Effector memory CD8-positive, alpha-beta T cell (primary cell): ENCODE measurements around the gene SEPTIN5.

Experiments used
- ATAC-seq: fragments of 150-1000 bp; cut with Tn5 transposase; replicated peaks from 2 replicates; pipeline ENCODE4 v1.10.0; 2021; ENCODE audit warnings: mild to moderate bottlenecking, moderate library complexity
- DNase-seq, 3 experiments: peaks; one replicate each; pipeline ENCODE4 v3.0.0; 2021
- H3K27ac Mint-ChIP-seq, 2 donors: one replicate each; pipeline ENCODE4 v1.8.0; 2022; ENCODE audit warnings: mild to moderate bottlenecking in 2 of 2, mixed read lengths in 2 of 2, moderate library complexity in 2 of 2
- H3K27me3 Mint-ChIP-seq, 2 donors: one replicate each; pipeline ENCODE4 v1.8.0; 2022; ENCODE audit warnings: mixed read lengths in 2 of 2
- H3K36me3 Mint-ChIP-seq: one replicate; pipeline ENCODE4 v1.8.0; 2022; ENCODE audit warnings: mild to moderate bottlenecking, moderate library complexity, mixed read lengths; ENCODE audit not compliant: insufficient read depth
- H3K4me1 Mint-ChIP-seq, 2 donors: one replicate each; pipeline ENCODE4 v1.8.0; 2022; ENCODE audit warnings: low read depth in 2 of 2, mixed read lengths in 2 of 2
- H3K4me3 Mint-ChIP-seq, 2 donors: one replicate each; pipeline ENCODE4 v1.8.0; 2022; ENCODE audit warnings: mild to moderate bottlenecking in 2 of 2, mixed read lengths in 2 of 2, moderate library complexity in 2 of 2
- H3K9me3 Mint-ChIP-seq, 2 donors: one replicate each; pipeline ENCODE4 v1.8.0; 2022; ENCODE audit warnings: mixed read lengths in 2 of 2

The SEPTIN5 gene

GRCh38 chr22:19705181-19705934, 8.9 kb upstream of the SEPTIN5 start:
- Mint-ChIP-seq H3K27ac (no peak overlapping the region), H3K36me3 (no peaks in the 10 kb centered on the region), H3K4me1 (no peaks in the 10 kb centered on the region), H3K4me3 (no peak overlapping the region), H3K27me3 (peaks cover 13 to 58% of the 10 kb centered on the region in 2 donors), H3K9me3 (no peaks in the 10 kb centered on the region)
- DNase-seq (no peak), ATAC-seq (no peak)

GRCh38 chr22:19706661-19707151, 7.6 kb upstream of the SEPTIN5 start:
- Mint-ChIP-seq H3K27ac (no peak overlapping the region), H3K27me3 (peaks cover 6 to 60% of the 10 kb centered on the region in 2 donors), H3K9me3 (no peaks in the 10 kb centered on the region), H3K4me1 (no peaks in the 10 kb centered on the region), H3K36me3 (no peaks in the 10 kb centered on the region), H3K4me3 (no peak overlapping the region)
- DNase-seq (no peak), ATAC-seq (no peak)

- DNase-seq (no peak), ATAC-seq (no peak)
- Mint-ChIP-seq H3K27me3 (peaks cover 9 to 65% of the 10 kb centered on the region in 2 donors), H3K27ac (no peak overlapping the region), H3K9me3 (no peaks in the 10 kb centered on the region), H3K36me3 (no peaks in the 10 kb centered on the region), H3K4me3 (no peak overlapping the region), H3K4me1 (no peaks in the 10 kb centered on the region)
Measured at GRCh38 chr22:19707347-19708290, 6.7 kb upstream of the SEPTIN5 start.

GRCh38 chr22:19708321-19709011, 5.8 kb upstream of the SEPTIN5 start:
- Mint-ChIP-seq H3K4me3 (no peak overlapping the region), H3K36me3 (peaks cover 4% of the 10 kb centered on the region), H3K27ac (no peak overlapping the region), H3K4me1 (no peaks in the 10 kb centered on the region), H3K27me3 (peaks cover 14 to 65% of the 10 kb centered on the region in 2 donors), H3K9me3 (no peaks in the 10 kb centered on the region)
- DNase-seq (no peak), ATAC-seq (no peak)

GRCh38 chr22:19709063-19709769, 5.1 kb upstream of the SEPTIN5 start:
- Mint-ChIP-seq H3K36me3 (peaks cover 4% of the 10 kb centered on the region), H3K4me1 (peaks cover 0 to 2% of the 10 kb centered on the region in 2 donors), H3K27me3 (peaks cover 18 to 63% of the 10 kb centered on the region in 2 donors), H3K9me3 (no peaks in the 10 kb centered on the region), H3K27ac (no peak overlapping the region), H3K4me3 (no peak overlapping the region)
- DNase-seq (no peak), ATAC-seq (no peak)

GRCh38 chr22:19710020-19710768, 4.1 kb upstream of the SEPTIN5 start:
- Mint-ChIP-seq H3K27me3 (peaks cover 18 to 59% of the 10 kb centered on the region in 2 donors), H3K9me3 (no peaks in the 10 kb centered on the region), H3K4me1 (peaks cover 0 to 2% of the 10 kb centered on the region in 2 donors), H3K4me3 (no peak overlapping the region), H3K36me3 (peaks cover 4% of the 10 kb centered on the region), H3K27ac (no peak overlapping the region)
- ATAC-seq (no peak), DNase-seq (no peak)

- Mint-ChIP-seq H3K4me1 (peaks cover 0 to 2% of the 10 kb centered on the region in 2 donors), H3K27me3 (peaks cover 18 to 59% of the 10 kb centered on the region in 2 donors), H3K9me3 (no peaks in the 10 kb centered on the region), H3K27ac (no peak overlapping the region), H3K4me3 (no peak overlapping the region), H3K36me3 (peaks cover 4% of the 10 kb centered on the region)
- no peak for ATAC-seq
- no peak for DNase-seq
Measured at GRCh38 chr22:19710769-19711106, 3.6 kb upstream of the SEPTIN5 start.

- DNase-seq = no peak
- Mint-ChIP-seq H3K27me3 (peaks cover 18 to 65% of the 10 kb centered on the region in 2 donors), H3K4me3 (peak overlapping the region; percentile 44 to 56), H3K4me1 (peaks cover 0 to 2% of the 10 kb centered on the region in 2 donors), H3K9me3 (no peaks in the 10 kb centered on the region), H3K27ac (no peak overlapping the region), H3K36me3 (peaks cover 4% of the 10 kb centered on the region)
- no peak for ATAC-seq
Measured at GRCh38 chr22:19713245-19713644, 1.1 kb upstream of the SEPTIN5 start.

GRCh38 chr22:19713650-19714311, 522 bp upstream of the SEPTIN5 start:
- Mint-ChIP-seq H3K27me3 (peaks cover 18 to 60% of the 10 kb centered on the region in 2 donors), H3K27ac (no peak overlapping the region)

GRCh38 chr22:19715188-19715930, 1.1 kb downstream of the SEPTIN5 start:
- H3K9me3 Mint-ChIP-seq = no peaks in the 10 kb centered on the region
- DNase-seq = no peak
- ATAC-seq = no peak
- peak overlapping the region in 1 of 2 donors; percentile 37 for H3K4me3 Mint-ChIP-seq
- peaks cover 31 to 59% of the 10 kb centered on the region in 2 donors for H3K27me3 Mint-ChIP-seq
- no peak overlapping the region for H3K27ac Mint-ChIP-seq
- H3K4me1 Mint-ChIP-seq = peaks cover 0 to 7% of the 10 kb centered on the region in 2 donors
- peaks cover 4% of the 10 kb centered on the region for H3K36me3 Mint-ChIP-seq

More at GRCh38 chr22:19713650-19714311, 522 bp upstream of the SEPTIN5 start:
- Mint-ChIP-seq H3K4me1 (peaks cover 0 to 2% of the 10 kb centered on the region in 2 donors), H3K4me3 (peak overlapping the region; percentile 56 to 61), H3K9me3 (no peaks in the 10 kb centered on the region), H3K36me3 (peaks cover 4% of the 10 kb centered on the region)
- ATAC-seq (no peak), DNase-seq (no peak)

GRCh38 chr22:19716041-19716828, 1.9 kb downstream of the SEPTIN5 start:
- H3K27ac Mint-ChIP-seq = no peak overlapping the region
- peaks cover 4% of the 10 kb centered on the region for H3K36me3 Mint-ChIP-seq
- peaks cover 39 to 65% of the 10 kb centered on the region in 2 donors for H3K27me3 Mint-ChIP-seq
- H3K9me3 Mint-ChIP-seq = no peaks in the 10 kb centered on the region
- DNase-seq (no peak), ATAC-seq (no peak)
- peaks cover 0 to 7% of the 10 kb centered on the region in 2 donors for H3K4me1 Mint-ChIP-seq
- H3K4me3 Mint-ChIP-seq = peak overlapping the region in 1 of 2 donors; percentile 53
